Liver (tissue), 9 donors: Measurements from ENCODE around the gene TGM2. TPM values are rescaled to one million over a fixed set of nuclear protein-coding genes. Genes with fewer than 3 reads are reported as not detected.

ENCODE experiments used
- DNase-seq: peaks from one replicate; pipeline ENCODE4 v3.0.0-alpha.2; 2017; ENCODE audit warnings: low spot score
- H3K27ac ChIP-seq, 2 donors: one replicate each; pipeline ENCODE4 v1.7.0; 2013; ENCODE audit warnings: inconsistent platforms in 2 of 2, low read length in 2 of 2, control low read depth in 1 of 2, low read depth in 1 of 2, mild to moderate bottlenecking in 1 of 2
- H3K27me3 ChIP-seq, 4 donors: one replicate each; pipeline versions ENCODE4 v1.6.1 to v1.7.0; 2013; ENCODE audit warnings: low read length in 3 of 4, inconsistent platforms in 1 of 4, mild to moderate bottlenecking in 1 of 4, moderate library complexity in 1 of 4; ENCODE audit not compliant: control insufficient read depth in 4 of 4, insufficient read depth in 4 of 4
- H3K36me3 ChIP-seq, 4 donors: one replicate each; pipeline versions ENCODE4 v1.6.1 to v1.7.0; 2013; ENCODE audit warnings: low read length in 3 of 4, mild to moderate bottlenecking in 3 of 4, low read depth in 1 of 4, moderate library complexity in 1 of 4; ENCODE audit not compliant: control insufficient read depth in 4 of 4, insufficient read depth in 3 of 4
- H3K4me1 ChIP-seq, 4 donors: one replicate each; pipeline versions ENCODE4 v1.6.1 to v1.7.0; 2013; ENCODE audit warnings: low read length in 3 of 4, mild to moderate bottlenecking in 3 of 4, moderate library complexity in 1 of 4; ENCODE audit not compliant: control insufficient read depth in 4 of 4, insufficient read depth in 4 of 4
- H3K4me3 ChIP-seq, 3 donors: one replicate each; pipeline versions ENCODE4 v1.6.1 to v1.7.0; 2013; ENCODE audit warnings: low read length in 3 of 3, control low read depth in 1 of 3, low read depth in 1 of 3, mild to moderate bottlenecking in 1 of 3
- H3K9ac ChIP-seq, 2 donors: one replicate each; pipeline ENCODE4 v1.7.0; 2013; ENCODE audit warnings: low read length in 2 of 2, mild to moderate bottlenecking in 2 of 2, moderate library complexity in 2 of 2, control low read depth in 1 of 2, low read depth in 1 of 2
- H3K9me3 ChIP-seq, 4 donors: one replicate each; pipeline versions ENCODE4 v1.6.1 to v1.7.0; 2013; ENCODE audit warnings: low read length in 3 of 4; ENCODE audit not compliant: control insufficient read depth in 4 of 4
- FOXA2 ChIP-seq: IDR thresholded peaks from 2 replicates; pipeline ENCODE4 v1.6.1; 2016; ENCODE audit warnings: antibody characterized with exemption
- GABPA ChIP-seq, 2 donors: IDR thresholded peaks in 1 of 2; conservative IDR thresholded peaks in 1 of 2; 2 replicates each; pipeline ENCODE4 v1.6.1; 2016; ENCODE audit warnings: antibody characterized with exemption in 2 of 2, mild to moderate bottlenecking in 1 of 2, moderate library complexity in 1 of 2
- HNF4A ChIP-seq, 2 donors: conservative IDR thresholded peaks; 2 replicates each; pipeline ENCODE4 v1.6.1; 2016; ENCODE audit warnings: antibody characterized with exemption in 2 of 2, mild to moderate bottlenecking in 2 of 2
- HNF4G ChIP-seq: IDR thresholded peaks from 2 replicates; pipeline ENCODE4 v1.6.1; 2016; ENCODE audit warnings: antibody characterized with exemption
- JUND ChIP-seq, 2 donors: IDR thresholded peaks; 2 replicates each; pipeline ENCODE4 v1.6.1; 2016; ENCODE audit warnings: antibody characterized with exemption in 2 of 2
- NR2F2 ChIP-seq: IDR thresholded peaks from 2 replicates; pipeline ENCODE4 v1.6.1; 2016; ENCODE audit warnings: antibody characterized with exemption
- RXRA ChIP-seq, 2 donors: IDR thresholded peaks; 2 replicates each; pipeline ENCODE4 v1.6.1; 2017 to 2018; ENCODE audit warnings: antibody characterized with exemption in 2 of 2, mild to moderate bottlenecking in 1 of 2
- SP1 ChIP-seq: IDR thresholded peaks from 2 replicates; pipeline ENCODE4 v1.6.1; 2018; ENCODE audit warnings: antibody characterized with exemption, mild to moderate bottlenecking
- TAF1 ChIP-seq: conservative IDR thresholded peaks from 2 replicates; pipeline ENCODE4 v1.6.1; 2016; ENCODE audit warnings: antibody characterized with exemption, mild to moderate bottlenecking
- WGBS: extraction: QIAGEN DNeasy Blood & Tissue Kit; methylation state at CpG from one replicate; pipeline ENCODE4 v1.1.7; 2013; 5-methylcytosine and 5-hydroxymethylcytosine counted together
- polyA plus RNA-seq, 2 donors: library from polyadenylated mRNA; stranded (reverse) in 1 of 2; unstranded in 1 of 2; fragments of 200-250 nt in 1 of 2; fragments of >200 nt in 1 of 2; fragmentation: Nextera tagmentation in 1 of 2; extraction: Ambion mirVana in 1 of 2; gene quantifications; one replicate each; pipeline versions ENCODE4 v1.2.1 to v1.2.3, GENCODE V29; 2013 to 2015
- total RNA-seq, 2 donors: library from RNA; depleted of rRNA; stranded (reverse); fragments of >200 nt; gene quantifications; one replicate each; pipeline ENCODE4 v1.2.3, GENCODE V29; 2014
- TF ChIP-seq, protein P1 (sequence below): fragments of 150-350 bp; IDR thresholded peaks from 2 replicates; pipeline ENCODE4 v1.5.1; 2017; ENCODE audit warnings: improper control_type of control experiment, low read depth, low read length; ENCODE audit not compliant: missing input control
- TF ChIP-seq, protein P2 (sequence below): IDR thresholded peaks from 2 replicates; pipeline ENCODE4 v1.6.1; 2016; ENCODE audit warnings: antibody characterized with exemption
- TF ChIP-seq, protein P3 (sequence below): IDR thresholded peaks from 2 replicates; pipeline ENCODE4 v1.6.1; 2016; ENCODE audit warnings: antibody characterized with exemption, mild to moderate bottlenecking
- donor health status: healthy.
- donor health status: healthy.
- donor health status: healthy.
- donor health status: healthy.
- donor health status: healthy.

Gene TGM2
- total and polyA plus RNA-seq, 4 donors = 106 to 375 (median 190) TPM

DNA sequence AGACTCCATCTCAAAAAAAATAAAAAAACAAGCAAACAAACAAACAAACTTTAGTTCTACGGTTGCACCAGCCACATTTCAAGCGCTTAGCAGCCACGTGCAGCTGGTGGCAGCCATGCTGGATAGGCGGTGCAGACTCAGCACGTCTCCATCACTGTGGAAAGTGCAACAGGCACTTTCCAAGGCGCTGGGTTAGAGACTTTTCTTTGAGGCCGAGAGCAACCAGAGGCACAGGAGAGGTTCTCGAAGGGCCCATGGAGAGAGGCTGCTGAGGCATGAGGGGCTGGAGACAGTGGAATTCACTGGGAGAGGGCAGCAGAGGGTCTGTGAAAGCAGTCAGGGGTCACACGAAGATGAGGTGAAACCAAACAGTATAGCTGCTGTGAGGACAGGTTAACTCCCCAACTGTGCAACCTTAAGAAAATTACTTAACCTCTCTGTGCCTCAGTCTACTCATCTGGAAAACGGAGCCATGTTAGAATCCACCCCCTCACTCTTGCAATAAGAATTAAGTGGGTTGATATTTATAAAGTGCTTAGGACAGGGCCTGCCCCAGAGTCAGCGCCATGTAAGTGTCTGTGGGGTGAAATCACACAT is 27.5 kb downstream of the TGM2 start:
- H3K4me3 ChIP-seq = no peak overlapping the region
- no peaks in the 10 kb centered on the region for H3K27me3 ChIP-seq
- no peak for DNase-seq
- H3K9ac ChIP-seq = no peak overlapping the region
- no peaks in the 10 kb centered on the region for H3K9me3 ChIP-seq
- WGBS = 94% methylated on average over 11 of the region's 11 CpGs
- peaks cover 0 to 4% (median 2%) of the 10 kb centered on the region in 4 donors for H3K4me1 ChIP-seq
- no peak overlapping the region for H3K27ac ChIP-seq
- H3K36me3 ChIP-seq = peaks cover 27 to 85% (median 68%) of the 10 kb centered on the region in 4 donors
- TF ChIP-seq, protein P1, sequence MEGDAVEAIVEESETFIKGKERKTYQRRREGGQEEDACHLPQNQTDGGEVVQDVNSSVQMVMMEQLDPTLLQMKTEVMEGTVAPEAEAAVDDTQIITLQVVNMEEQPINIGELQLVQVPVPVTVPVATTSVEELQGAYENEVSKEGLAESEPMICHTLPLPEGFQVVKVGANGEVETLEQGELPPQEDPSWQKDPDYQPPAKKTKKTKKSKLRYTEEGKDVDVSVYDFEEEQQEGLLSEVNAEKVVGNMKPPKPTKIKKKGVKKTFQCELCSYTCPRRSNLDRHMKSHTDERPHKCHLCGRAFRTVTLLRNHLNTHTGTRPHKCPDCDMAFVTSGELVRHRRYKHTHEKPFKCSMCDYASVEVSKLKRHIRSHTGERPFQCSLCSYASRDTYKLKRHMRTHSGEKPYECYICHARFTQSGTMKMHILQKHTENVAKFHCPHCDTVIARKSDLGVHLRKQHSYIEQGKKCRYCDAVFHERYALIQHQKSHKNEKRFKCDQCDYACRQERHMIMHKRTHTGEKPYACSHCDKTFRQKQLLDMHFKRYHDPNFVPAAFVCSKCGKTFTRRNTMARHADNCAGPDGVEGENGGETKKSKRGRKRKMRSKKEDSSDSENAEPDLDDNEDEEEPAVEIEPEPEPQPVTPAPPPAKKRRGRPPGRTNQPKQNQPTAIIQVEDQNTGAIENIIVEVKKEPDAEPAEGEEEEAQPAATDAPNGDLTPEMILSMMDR = no peak
- no peak for TF ChIP-seq HNF4G
- no peak for TF ChIP-seq TAF1
- TF ChIP-seq RXRA (IDR thresholded peaks at IDR 0.05) = no peak
- TF ChIP-seq JUND (IDR thresholded peaks at IDR 0.05) = no peak
- TF ChIP-seq, protein P2, sequence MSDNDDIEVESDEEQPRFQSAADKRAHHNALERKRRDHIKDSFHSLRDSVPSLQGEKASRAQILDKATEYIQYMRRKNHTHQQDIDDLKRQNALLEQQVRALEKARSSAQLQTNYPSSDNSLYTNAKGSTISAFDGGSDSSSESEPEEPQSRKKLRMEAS = no peak
- TF ChIP-seq SP1 = no peak
- TF ChIP-seq HNF4A (conservative IDR thresholded peaks at IDR 0.05) = no peak
- no peak for TF ChIP-seq NR2F2
- TF ChIP-seq, protein P3, sequence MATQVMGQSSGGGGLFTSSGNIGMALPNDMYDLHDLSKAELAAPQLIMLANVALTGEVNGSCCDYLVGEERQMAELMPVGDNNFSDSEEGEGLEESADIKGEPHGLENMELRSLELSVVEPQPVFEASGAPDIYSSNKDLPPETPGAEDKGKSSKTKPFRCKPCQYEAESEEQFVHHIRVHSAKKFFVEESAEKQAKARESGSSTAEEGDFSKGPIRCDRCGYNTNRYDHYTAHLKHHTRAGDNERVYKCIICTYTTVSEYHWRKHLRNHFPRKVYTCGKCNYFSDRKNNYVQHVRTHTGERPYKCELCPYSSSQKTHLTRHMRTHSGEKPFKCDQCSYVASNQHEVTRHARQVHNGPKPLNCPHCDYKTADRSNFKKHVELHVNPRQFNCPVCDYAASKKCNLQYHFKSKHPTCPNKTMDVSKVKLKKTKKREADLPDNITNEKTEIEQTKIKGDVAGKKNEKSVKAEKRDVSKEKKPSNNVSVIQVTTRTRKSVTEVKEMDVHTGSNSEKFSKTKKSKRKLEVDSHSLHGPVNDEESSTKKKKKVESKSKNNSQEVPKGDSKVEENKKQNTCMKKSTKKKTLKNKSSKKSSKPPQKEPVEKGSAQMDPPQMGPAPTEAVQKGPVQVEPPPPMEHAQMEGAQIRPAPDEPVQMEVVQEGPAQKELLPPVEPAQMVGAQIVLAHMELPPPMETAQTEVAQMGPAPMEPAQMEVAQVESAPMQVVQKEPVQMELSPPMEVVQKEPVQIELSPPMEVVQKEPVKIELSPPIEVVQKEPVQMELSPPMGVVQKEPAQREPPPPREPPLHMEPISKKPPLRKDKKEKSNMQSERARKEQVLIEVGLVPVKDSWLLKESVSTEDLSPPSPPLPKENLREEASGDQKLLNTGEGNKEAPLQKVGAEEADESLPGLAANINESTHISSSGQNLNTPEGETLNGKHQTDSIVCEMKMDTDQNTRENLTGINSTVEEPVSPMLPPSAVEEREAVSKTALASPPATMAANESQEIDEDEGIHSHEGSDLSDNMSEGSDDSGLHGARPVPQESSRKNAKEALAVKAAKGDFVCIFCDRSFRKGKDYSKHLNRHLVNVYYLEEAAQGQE = no peak
- TF ChIP-seq GABPA (IDR thresholded peaks at IDR 0.05 in 1 of 2, conservative IDR thresholded peaks at IDR 0.05 in 1 of 2) = no peak
- no peak for TF ChIP-seq FOXA2

DNA sequence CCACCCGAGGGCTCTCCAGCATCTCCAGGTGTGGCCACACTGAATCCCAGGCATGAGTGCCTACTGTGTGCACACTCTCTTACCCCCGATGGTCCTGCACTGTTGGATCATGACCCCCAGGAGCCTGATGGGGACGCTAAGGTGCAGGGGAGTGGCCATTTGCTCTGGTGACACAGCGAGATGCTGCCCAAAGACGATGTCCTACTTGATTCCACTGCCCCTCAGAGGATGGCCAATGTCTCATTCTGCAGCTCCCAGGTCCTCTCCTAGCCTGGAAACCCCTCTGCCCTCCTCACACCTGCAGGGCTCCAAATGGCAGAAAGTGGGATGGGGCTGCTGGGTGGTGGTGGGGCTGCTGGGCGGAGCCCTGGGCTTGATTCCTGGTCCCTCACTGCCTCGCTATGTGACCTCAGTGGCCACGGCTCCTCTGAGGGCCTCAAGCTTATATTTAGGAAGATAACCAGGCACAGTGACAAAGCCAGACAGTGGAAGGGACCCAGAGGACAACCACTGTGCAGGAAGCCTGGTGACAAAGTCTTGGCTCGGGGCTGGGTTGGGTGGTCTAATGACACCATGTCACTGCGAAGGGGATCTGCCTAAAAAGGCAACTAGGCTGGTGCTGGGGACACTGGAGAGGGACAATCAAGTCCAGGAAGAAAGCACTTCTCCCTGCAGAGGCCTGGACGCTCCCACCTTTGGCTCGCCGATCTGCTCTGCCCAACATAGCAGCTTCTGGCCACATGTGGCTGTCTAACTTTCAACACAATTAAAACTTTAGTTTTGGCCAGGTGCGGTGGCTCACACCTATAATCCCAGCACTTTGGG is 28.4 kb downstream of the TGM2 start:
- H3K27me3 ChIP-seq = no peaks in the 10 kb centered on the region
- no peak overlapping the region for H3K4me3 ChIP-seq
- WGBS = 91% methylated on average over 14 of the region's 14 CpGs
- peaks cover 0 to 3% (median 0%) of the 10 kb centered on the region in 4 donors for H3K4me1 ChIP-seq
- TF ChIP-seq, protein P2 = no peak
- TF ChIP-seq GABPA (IDR thresholded peaks at IDR 0.05 in 1 of 2, conservative IDR thresholded peaks at IDR 0.05 in 1 of 2) (no peak), TAF1 (no peak), SP1 (no peak)
- no peak for DNase-seq
- no peak overlapping the region for H3K27ac ChIP-seq
- H3K9ac ChIP-seq = no peak overlapping the region
- H3K36me3 ChIP-seq = peaks cover 27 to 89% (median 72%) of the 10 kb centered on the region in 4 donors
- no peaks in the 10 kb centered on the region for H3K9me3 ChIP-seq
